Activated CD4-positive, alpha-beta T cell treated with anti-CD3 and anti-CD28 coated beads for 1 hour (primary cell): Measurements from ENCODE around the gene UBXN4.

Experiments
- DNase-seq: peaks from one replicate; pipeline ENCODE4 v3.0.0-alpha.2; 2020

The UBXN4 gene

GRCh38 chr2:135812907-135813511 is 71.4 kb downstream of the UBXN4 start:
- DNase-seq: no peak

GRCh38 chr2:135815269-135815668 is 73.6 kb downstream of the UBXN4 start:
- DNase-seq: no peak

- no peak for DNase-seq
These were observed 75.8 kb downstream of the UBXN4 start for GRCh38 chr2:135817466-135817865.

- no peak for DNase-seq
These were observed 76.3 kb downstream of the UBXN4 start for GRCh38 chr2:135817951-135818350.

GRCh38 chr2:135818937-135819610 is 77.4 kb downstream of the UBXN4 start:
- no peak for DNase-seq

GRCh38 chr2:135820003-135820618 is 78.5 kb downstream of the UBXN4 start:
- peak; percentile 45 for DNase-seq

- DNase-seq: no peak
These were observed 79.5 kb downstream of the UBXN4 start for GRCh38 chr2:135821190-135821589.

GRCh38 chr2:135822855-135823254 is 81.2 kb downstream of the UBXN4 start:
- DNase-seq: no peak

- DNase-seq: no peak
These were observed 83.5 kb downstream of the UBXN4 start for GRCh38 chr2:135825131-135825530.

- no peak for DNase-seq
These were observed 84.0 kb downstream of the UBXN4 start for GRCh38 chr2:135825550-135826176.

- no peak for DNase-seq
These were observed 84.9 kb downstream of the UBXN4 start for GRCh38 chr2:135826544-135826943.

- DNase-seq: no peak
These were observed 87.9 kb downstream of the UBXN4 start for GRCh38 chr2:135829378-135830135.

GRCh38 chr2:135831180-135831812 is 89.6 kb downstream of the UBXN4 start:
- no peak for DNase-seq

GRCh38 chr2:135832891-135833290 is 91.2 kb downstream of the UBXN4 start:
- no peak for DNase-seq
